Stimulated activated effector memory CD8-positive, alpha-beta T cell treated with anti-CD3 and anti-CD28 coated beads, Interleukin-12 subunit alpha, Interleukin-12 subunit beta, amount 100 ng/mL, for 72 hours (primary cell): ENCODE results near the gene CELSR1.

ENCODE experiments used
- ATAC-seq: fragments of 150-1000 bp; cut with Tn5 transposase; 2 replicates; pipeline ENCODE4 v1.10.0; 2021
- DNase-seq, 2 donors: peaks; one replicate each; pipeline ENCODE4 v3.0.0; 2021 to 2022; ENCODE audit warnings: low spot score in 2 of 2
- H3K27ac Mint-ChIP-seq: one replicate; pipeline ENCODE4 v1.8.0; 2022; ENCODE audit warnings: mild to moderate bottlenecking, mixed read lengths
- H3K36me3 Mint-ChIP-seq: one replicate; pipeline ENCODE4 v1.8.0; 2022; ENCODE audit warnings: mild to moderate bottlenecking, mixed read lengths
- H3K4me1 Mint-ChIP-seq: one replicate; pipeline ENCODE4 v1.8.0; 2022; ENCODE audit warnings: mixed read lengths
- H3K4me3 Mint-ChIP-seq: one replicate; pipeline ENCODE4 v1.8.0; 2022; ENCODE audit warnings: mild to moderate bottlenecking, mixed read lengths
- H3K9me3 Mint-ChIP-seq: one replicate; pipeline ENCODE4 v1.8.0; 2022; ENCODE audit warnings: mixed read lengths

CELSR1 gene

DNA sequence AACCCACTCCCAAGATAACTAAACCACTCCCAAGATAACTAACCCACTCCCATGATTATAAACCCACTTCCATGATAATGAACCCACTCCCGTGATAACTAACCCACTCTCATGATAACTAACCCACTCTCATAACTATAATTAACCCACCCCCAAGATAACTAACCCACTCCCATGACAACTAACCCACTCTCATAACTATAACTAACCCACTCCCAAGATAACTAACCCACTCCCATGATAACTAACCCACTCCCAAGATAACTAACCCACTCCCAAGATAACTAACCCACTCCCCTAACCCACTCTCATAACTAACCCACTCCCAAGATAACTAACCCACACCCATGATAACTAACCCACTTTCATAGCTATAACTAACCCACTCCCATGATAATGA is 30.1 kb upstream of the CELSR1 start:
- no peak overlapping the region for H3K4me3 Mint-ChIP-seq
- peaks cover 22% of the 10 kb centered on the region for H3K4me1 Mint-ChIP-seq
- no peak for DNase-seq
- no peak for ATAC-seq
- H3K36me3 Mint-ChIP-seq: no peaks in the 10 kb centered on the region
- H3K9me3 Mint-ChIP-seq: peaks cover 9% of the 10 kb centered on the region
- H3K27ac Mint-ChIP-seq: peak overlapping the region; percentile 52

GRCh38 chr22:46564084-46564714 is 26.8 kb upstream of the CELSR1 start:
- H3K4me1 Mint-ChIP-seq: peaks cover 33% of the 10 kb centered on the region
- no peaks in the 10 kb centered on the region for H3K36me3 Mint-ChIP-seq
- no peak overlapping the region for H3K4me3 Mint-ChIP-seq
- no peaks in the 10 kb centered on the region for H3K9me3 Mint-ChIP-seq
- H3K27ac Mint-ChIP-seq: no peak overlapping the region
- ATAC-seq: no peak
- DNase-seq: no peak

GRCh38 chr22:46563381-46564083 is 26.1 kb upstream of the CELSR1 start:
- Mint-ChIP-seq H3K4me1 (peaks cover 32% of the 10 kb centered on the region), H3K27ac (peak overlapping the region; percentile 52)
- ATAC-seq: peak; percentile 90

DNA sequence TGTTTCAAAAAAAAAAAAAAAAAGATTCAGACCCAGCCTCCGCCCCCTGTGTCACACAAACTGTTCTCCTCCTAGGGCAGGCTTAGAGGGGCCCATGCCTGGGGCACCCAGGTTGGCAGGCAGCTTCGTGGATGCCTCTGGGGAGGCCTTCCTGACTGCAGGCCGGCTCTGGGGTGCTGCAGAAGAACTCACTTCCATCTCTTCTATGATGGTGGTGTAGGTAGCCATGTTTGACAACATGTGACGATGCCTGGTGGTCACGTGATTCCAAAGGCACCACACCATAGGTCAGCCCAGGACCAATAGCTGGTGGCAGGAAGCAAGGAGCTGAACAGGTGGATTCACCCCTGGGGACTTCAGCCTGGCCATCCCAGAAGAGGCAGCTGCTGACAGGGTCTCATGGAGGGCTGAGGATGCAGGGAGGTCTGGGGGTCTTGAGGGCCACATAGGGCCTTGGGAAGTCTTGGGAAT is 24.1 kb upstream of the CELSR1 start:
- H3K36me3 Mint-ChIP-seq: no peaks in the 10 kb centered on the region
- ATAC-seq: peak; percentile 51
- peaks cover 20% of the 10 kb centered on the region for H3K4me1 Mint-ChIP-seq
- DNase-seq: no peak
- peak overlapping the region; percentile 77 for H3K27ac Mint-ChIP-seq
- peaks cover 3% of the 10 kb centered on the region for H3K9me3 Mint-ChIP-seq
- no peak overlapping the region for H3K4me3 Mint-ChIP-seq

More at GRCh38 chr22:46563381-46564083, 26.1 kb upstream of the CELSR1 start:
- Mint-ChIP-seq H3K9me3 (no peaks in the 10 kb centered on the region), H3K4me3 (peak overlapping the region; percentile 39), H3K36me3 (no peaks in the 10 kb centered on the region)
- DNase-seq: peak; percentile 83 to 89

DNA sequence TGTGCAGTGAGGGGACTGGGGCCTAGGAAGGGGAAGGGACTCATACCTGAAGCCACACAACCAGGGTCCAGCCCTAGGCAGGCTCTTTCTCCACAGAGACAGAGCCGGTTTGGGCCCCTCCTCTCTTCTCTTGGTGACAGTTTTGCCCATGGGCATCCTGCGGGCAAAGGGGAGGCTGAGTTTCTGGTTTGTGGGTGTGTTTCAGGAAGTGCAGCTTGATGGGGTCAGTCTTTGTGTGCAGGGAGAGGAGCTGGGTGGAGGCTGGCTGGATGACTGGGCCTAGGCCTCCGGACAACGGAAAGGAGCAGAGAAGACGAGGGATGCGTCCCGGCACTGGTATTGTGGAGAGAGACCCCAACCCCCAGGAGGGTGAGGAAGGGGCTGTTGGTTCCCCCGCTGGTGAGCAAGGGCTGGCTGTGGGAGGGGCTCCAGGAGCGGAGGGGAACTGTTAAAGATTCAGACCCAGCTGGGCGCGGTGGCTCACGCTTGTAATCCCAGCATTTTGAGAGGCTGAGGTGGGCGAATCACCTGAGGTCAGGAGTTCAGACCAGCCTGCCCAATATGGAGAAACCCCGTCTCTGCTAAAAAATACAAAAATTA is 23.4 kb upstream of the CELSR1 start:
- Mint-ChIP-seq H3K4me3 (no peak overlapping the region), H3K27ac (peak overlapping the region; percentile 65), H3K36me3 (no peaks in the 10 kb centered on the region), H3K9me3 (peaks cover 3% of the 10 kb centered on the region), H3K4me1 (peaks cover 20% of the 10 kb centered on the region)
- DNase-seq: no peak
- ATAC-seq: no peak

- ATAC-seq: no peak
- H3K36me3 Mint-ChIP-seq: no peaks in the 10 kb centered on the region
- no peak overlapping the region for H3K4me3 Mint-ChIP-seq
- peaks cover 11% of the 10 kb centered on the region for H3K4me1 Mint-ChIP-seq
- H3K27ac Mint-ChIP-seq: no peak overlapping the region
- no peak for DNase-seq
- peaks cover 3% of the 10 kb centered on the region for H3K9me3 Mint-ChIP-seq
These were observed 20.5 kb upstream of the CELSR1 start for GRCh38 chr22:46557736-46558480.

DNA sequence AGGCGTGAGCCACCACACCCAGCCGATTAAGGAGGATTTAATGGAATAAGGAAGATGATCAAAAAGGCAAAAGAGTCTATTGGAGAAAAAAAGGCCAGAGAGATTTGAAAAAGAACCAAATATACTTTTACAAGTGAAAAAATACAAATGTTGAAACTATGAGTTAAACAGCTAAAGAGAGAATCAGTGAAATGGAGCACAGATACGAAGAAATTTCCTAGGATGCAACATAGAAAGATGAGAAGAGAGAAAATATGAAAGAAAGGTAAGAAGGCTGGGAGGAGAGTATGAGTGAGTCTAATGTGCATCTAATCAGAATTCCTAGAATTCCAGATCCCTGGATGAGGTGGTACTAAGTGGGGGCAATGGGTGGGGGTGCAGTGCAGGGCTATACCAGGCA is 19.4 kb upstream of the CELSR1 start:
- Mint-ChIP-seq H3K4me3 (no peak overlapping the region), H3K36me3 (no peaks in the 10 kb centered on the region), H3K9me3 (peaks cover 3% of the 10 kb centered on the region), H3K27ac (no peak overlapping the region), H3K4me1 (peaks cover 9% of the 10 kb centered on the region)
- DNase-seq: no peak
- no peak for ATAC-seq

GRCh38 chr22:46553189-46553588 is 15.8 kb upstream of the CELSR1 start:
- ATAC-seq: no peak
- H3K9me3 Mint-ChIP-seq: peaks cover 3% of the 10 kb centered on the region
- no peak overlapping the region for H3K4me3 Mint-ChIP-seq
- H3K27ac Mint-ChIP-seq: no peak overlapping the region
- H3K36me3 Mint-ChIP-seq: no peaks in the 10 kb centered on the region
- no peaks in the 10 kb centered on the region for H3K4me1 Mint-ChIP-seq
- DNase-seq: no peak

DNA sequence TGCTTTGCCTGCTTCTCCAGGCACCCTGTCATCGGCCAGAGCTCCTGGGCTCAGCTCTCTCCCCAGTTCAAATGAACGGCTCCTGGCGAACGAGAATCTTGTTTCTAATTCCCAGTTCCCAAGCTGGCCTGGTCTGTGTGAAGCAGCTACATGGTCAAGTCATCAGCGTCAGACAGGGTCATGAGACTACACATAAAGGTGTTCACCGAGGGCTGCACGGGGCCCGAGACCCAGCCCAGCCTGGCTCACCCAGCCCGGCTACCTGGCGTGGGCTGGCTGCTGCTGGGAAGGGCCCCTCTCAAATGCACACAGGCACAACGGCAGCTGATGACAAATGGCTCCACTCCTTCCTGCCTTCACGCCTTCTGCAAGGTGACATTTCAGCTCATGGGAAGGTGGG is 14.6 kb upstream of the CELSR1 start:
- Mint-ChIP-seq H3K4me1 (no peaks in the 10 kb centered on the region), H3K4me3 (no peak overlapping the region), H3K36me3 (no peaks in the 10 kb centered on the region), H3K9me3 (peaks cover 3% of the 10 kb centered on the region), H3K27ac (no peak overlapping the region)
- ATAC-seq: no peak
- DNase-seq: no peak

GRCh38 chr22:46551321-46551720 is 13.9 kb upstream of the CELSR1 start:
- ATAC-seq (no peak), DNase-seq (no peak)
- Mint-ChIP-seq H3K9me3 (no peaks in the 10 kb centered on the region), H3K27ac (no peak overlapping the region), H3K36me3 (no peaks in the 10 kb centered on the region), H3K4me1 (no peaks in the 10 kb centered on the region), H3K4me3 (no peak overlapping the region)

DNA sequence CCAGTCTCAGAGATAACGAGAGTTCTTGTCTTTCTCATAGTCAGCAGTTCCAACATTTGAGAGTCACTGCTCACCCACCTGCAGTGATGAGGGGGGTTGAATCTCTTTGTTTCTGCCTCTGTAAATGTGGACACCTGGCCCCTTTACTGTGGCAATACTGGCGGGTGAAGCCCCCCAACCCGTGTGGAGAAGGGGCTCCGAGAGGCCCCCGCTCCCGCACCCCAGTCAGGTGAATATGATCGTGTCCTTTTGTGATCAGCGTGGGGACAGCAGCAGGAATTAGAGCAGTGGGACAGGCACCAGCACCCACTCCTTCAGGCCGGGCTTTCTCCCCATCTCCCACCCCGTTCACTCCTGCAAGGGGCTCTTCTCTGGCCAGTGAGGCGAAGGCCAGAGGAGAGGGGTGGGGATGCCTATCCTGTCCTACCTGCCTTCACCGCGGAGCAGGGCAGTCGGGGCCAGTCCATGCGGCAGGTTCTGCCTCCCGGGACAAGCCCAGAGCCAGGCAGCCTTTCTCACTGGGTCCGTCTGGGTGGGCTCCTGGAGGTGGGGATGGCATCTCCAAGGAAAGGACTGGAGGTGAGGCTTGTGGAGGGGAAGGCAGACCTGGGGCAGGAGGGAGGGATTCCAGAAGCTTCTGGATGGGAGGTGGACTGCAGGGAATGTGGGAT is 12.7 kb upstream of the CELSR1 start:
- ATAC-seq: no peak
- Mint-ChIP-seq H3K27ac (no peak overlapping the region), H3K9me3 (no peaks in the 10 kb centered on the region)

GRCh38 chr22:46549563-46549840 is 12.1 kb upstream of the CELSR1 start:
- Mint-ChIP-seq H3K4me1 (no peaks in the 10 kb centered on the region), H3K27ac (no peak overlapping the region), H3K36me3 (no peaks in the 10 kb centered on the region), H3K9me3 (no peaks in the 10 kb centered on the region), H3K4me3 (no peak overlapping the region)
- ATAC-seq (no peak), DNase-seq (no peak)

More for the DNA sequence above, 12.7 kb upstream of the CELSR1 start:
- H3K36me3 Mint-ChIP-seq: no peaks in the 10 kb centered on the region
- no peak overlapping the region for H3K4me3 Mint-ChIP-seq
- no peak for DNase-seq
- no peaks in the 10 kb centered on the region for H3K4me1 Mint-ChIP-seq

GRCh38 chr22:46547883-46548244 is 10.4 kb upstream of the CELSR1 start:
- no peak for ATAC-seq
- H3K27ac Mint-ChIP-seq: no peak overlapping the region
- H3K9me3 Mint-ChIP-seq: no peaks in the 10 kb centered on the region
- H3K36me3 Mint-ChIP-seq: no peaks in the 10 kb centered on the region
- H3K4me1 Mint-ChIP-seq: no peaks in the 10 kb centered on the region
- no peak overlapping the region for H3K4me3 Mint-ChIP-seq
- no peak for DNase-seq

DNA sequence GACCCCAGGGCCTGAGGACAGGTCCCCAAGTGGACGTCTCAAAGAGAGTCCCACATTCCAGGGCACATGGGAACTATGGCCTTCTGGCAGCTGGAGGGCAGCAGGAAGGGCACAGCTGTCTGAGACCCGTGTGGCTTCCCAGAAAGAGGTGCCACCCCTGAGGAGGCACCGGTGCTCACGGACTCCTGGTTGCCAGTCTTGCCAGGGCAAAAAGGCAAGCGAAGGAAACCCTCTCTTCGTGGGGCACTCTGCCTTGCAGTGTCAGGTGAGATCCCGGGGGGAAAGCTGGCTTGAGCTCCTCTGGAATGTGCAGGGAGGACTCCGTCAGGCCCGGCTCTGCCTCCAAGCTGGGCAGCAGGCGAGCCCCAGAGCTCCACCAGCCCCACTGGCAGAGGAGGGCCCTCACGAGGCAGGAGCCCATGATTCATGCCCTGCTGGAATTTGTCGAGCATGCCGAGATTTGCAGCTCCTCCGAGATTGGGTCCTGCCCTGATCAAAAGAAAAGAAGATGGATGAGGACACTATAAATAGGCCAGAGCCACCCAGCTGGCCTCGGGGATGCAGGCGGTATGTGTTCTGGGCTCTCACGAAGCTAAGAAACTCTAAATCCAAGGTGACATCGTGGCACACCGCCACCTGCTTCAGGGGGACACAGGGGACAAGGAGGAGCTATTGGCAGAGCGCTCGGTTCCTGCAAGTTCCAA is 9.9 kb upstream of the CELSR1 start:
- no peak overlapping the region for H3K27ac Mint-ChIP-seq
- H3K36me3 Mint-ChIP-seq: no peaks in the 10 kb centered on the region
- no peak overlapping the region for H3K4me3 Mint-ChIP-seq
- ATAC-seq: no peak
- no peak for DNase-seq
- no peaks in the 10 kb centered on the region for H3K4me1 Mint-ChIP-seq
- no peaks in the 10 kb centered on the region for H3K9me3 Mint-ChIP-seq
